ENCODE measurements around the gene ROR2.
"Not testable (repeated sequence)": the region's sequence is repeated elsewhere in the genome, so short reads cannot be mapped to it uniquely, and the experiment has no call there.

The ROR2 gene

GRCh38 chr9:91555132-91555531 is 394.9 kb downstream of the ROR2 start:
- Histone ChIP-seq H3K9ac (ENCODE audit: low read depth, low read length) (no peak overlapping the region), H3K4me2 (ENCODE audit: low read length) (no peak overlapping the region)

GRCh38 chr9:91549177-91549576 is 400.9 kb downstream of the ROR2 start:
- Histone ChIP-seq H3K27me3 (ENCODE audit: control insufficient read depth, insufficient read depth, low read length) (no peaks in the 10 kb centered on the region), H3K4me3 (ENCODE audit: low read length) (no peak overlapping the region), H3K9ac (ENCODE audit: low read depth, low read length) (no peak overlapping the region), H3K4me1 (ENCODE audit: control insufficient read depth, insufficient read depth, low read length) (peaks cover 11% of the 10 kb centered on the region), H3K9me3 (replicated peaks; ENCODE audit: low read length) (no peaks in the 10 kb centered on the region), H3K4me2 (ENCODE audit: low read length) (no peak overlapping the region), H3K36me3 (ENCODE audit: insufficient read depth, low read length) (no peaks in the 10 kb centered on the region)

More at GRCh38 chr9:91555132-91555531, 394.9 kb downstream of the ROR2 start:
- no peaks in the 10 kb centered on the region for H3K27me3 ChIP-seq (ENCODE audit: control insufficient read depth, insufficient read depth, low read length)
- H3K9me3 ChIP-seq (replicated peaks; ENCODE audit: low read length), result no peaks in the 10 kb centered on the region
- H3K36me3 ChIP-seq (ENCODE audit: insufficient read depth, low read length), result no peaks in the 10 kb centered on the region
- no peaks in the 10 kb centered on the region for H3K4me1 ChIP-seq (ENCODE audit: control insufficient read depth, insufficient read depth, low read length)
- H3K4me3 ChIP-seq (ENCODE audit: low read length), result no peak overlapping the region

- Histone ChIP-seq H3K4me1 (ENCODE audit: control insufficient read depth, insufficient read depth, low read length) (peaks cover 11% of the 10 kb centered on the region), H3K4me3 (ENCODE audit: low read length) (no peak overlapping the region), H3K27me3 (ENCODE audit: control insufficient read depth, insufficient read depth, low read length) (no peaks in the 10 kb centered on the region)
Observed at GRCh38 chr9:91547081-91547480, 402.9 kb downstream of the ROR2 start.

GRCh38 chr9:91546574-91546973 is 403.5 kb downstream of the ROR2 start:
- no peaks in the 10 kb centered on the region for H3K9me3 ChIP-seq (replicated peaks; ENCODE audit: low read length)
- H3K4me1 ChIP-seq (ENCODE audit: control insufficient read depth, insufficient read depth, low read length), result peaks cover 11% of the 10 kb centered on the region
- no peak overlapping the region for H3K4me3 ChIP-seq (ENCODE audit: low read length)

More at GRCh38 chr9:91547081-91547480, 402.9 kb downstream of the ROR2 start:
- no peak overlapping the region for H3K9ac ChIP-seq (ENCODE audit: low read depth, low read length)
- no peaks in the 10 kb centered on the region for H3K36me3 ChIP-seq (ENCODE audit: insufficient read depth, low read length)
- H3K9me3 ChIP-seq (replicated peaks; ENCODE audit: low read length), result no peaks in the 10 kb centered on the region
- H3K4me2 ChIP-seq (ENCODE audit: low read length), result no peak overlapping the region

GRCh38 chr9:91541734-91542133 is 408.3 kb downstream of the ROR2 start:
- Histone ChIP-seq H3K4me3 (ENCODE audit: low read length) (no peak overlapping the region), H3K4me1 (ENCODE audit: control insufficient read depth, insufficient read depth, low read length) (peaks cover 5% of the 10 kb centered on the region), H3K36me3 (ENCODE audit: insufficient read depth, low read length) (no peaks in the 10 kb centered on the region)

More at GRCh38 chr9:91546574-91546973, 403.5 kb downstream of the ROR2 start:
- no peak overlapping the region for H3K9ac ChIP-seq (ENCODE audit: low read depth, low read length)
- no peaks in the 10 kb centered on the region for H3K36me3 ChIP-seq (ENCODE audit: insufficient read depth, low read length)
- H3K27me3 ChIP-seq (ENCODE audit: control insufficient read depth, insufficient read depth, low read length), result no peaks in the 10 kb centered on the region
- no peak overlapping the region for H3K4me2 ChIP-seq (ENCODE audit: low read length)

GRCh38 chr9:91540506-91540905 is 409.5 kb downstream of the ROR2 start:
- not testable (repeated sequence) for H3K9me3 ChIP-seq (replicated peaks; ENCODE audit: low read length); H3K4me3 ChIP-seq (ENCODE audit: low read length); H3K4me2 ChIP-seq (ENCODE audit: low read length)

More at GRCh38 chr9:91541734-91542133, 408.3 kb downstream of the ROR2 start:
- no peaks in the 10 kb centered on the region for H3K9me3 ChIP-seq (replicated peaks; ENCODE audit: low read length)
- no peak overlapping the region for H3K4me2 ChIP-seq (ENCODE audit: low read length)
- H3K9ac ChIP-seq (ENCODE audit: low read depth, low read length), result no peak overlapping the region
- H3K27me3 ChIP-seq (ENCODE audit: control insufficient read depth, insufficient read depth, low read length), result no peaks in the 10 kb centered on the region

GRCh38 chr9:91536211-91536691 is 413.8 kb downstream of the ROR2 start:
- Histone ChIP-seq H3K4me2 (ENCODE audit: low read length) (peak overlapping the region; percentile 54), H3K27me3 (ENCODE audit: control insufficient read depth, insufficient read depth, low read length) (no peaks in the 10 kb centered on the region), H3K36me3 (ENCODE audit: insufficient read depth, low read length) (no peaks in the 10 kb centered on the region), H3K4me3 (ENCODE audit: low read length) (no peak overlapping the region), H3K9ac (ENCODE audit: low read depth, low read length) (no peak overlapping the region), H3K9me3 (replicated peaks; ENCODE audit: low read length) (no peaks in the 10 kb centered on the region), H3K4me1 (ENCODE audit: control insufficient read depth, insufficient read depth, low read length) (peaks cover 11% of the 10 kb centered on the region)

More at GRCh38 chr9:91540506-91540905, 409.5 kb downstream of the ROR2 start:
- not testable (repeated sequence) for H3K36me3 ChIP-seq (ENCODE audit: insufficient read depth, low read length); H3K9ac ChIP-seq (ENCODE audit: low read depth, low read length); H3K27me3 ChIP-seq (ENCODE audit: control insufficient read depth, insufficient read depth, low read length)
- peaks cover 11% of the 10 kb centered on the region for H3K4me1 ChIP-seq (ENCODE audit: control insufficient read depth, insufficient read depth, low read length)

GRCh38 chr9:91534374-91534773 is 415.7 kb downstream of the ROR2 start:
- no peak overlapping the region for H3K4me2 ChIP-seq (ENCODE audit: low read length)
- H3K9ac ChIP-seq (ENCODE audit: low read depth, low read length), result no peak overlapping the region
- H3K27me3 ChIP-seq (ENCODE audit: control insufficient read depth, insufficient read depth, low read length), result no peaks in the 10 kb centered on the region
- H3K9me3 ChIP-seq (replicated peaks; ENCODE audit: low read length), result no peaks in the 10 kb centered on the region
- H3K4me1 ChIP-seq (ENCODE audit: control insufficient read depth, insufficient read depth, low read length), result peaks cover 11% of the 10 kb centered on the region
- H3K4me3 ChIP-seq (ENCODE audit: low read length), result no peak overlapping the region
- no peaks in the 10 kb centered on the region for H3K36me3 ChIP-seq (ENCODE audit: insufficient read depth, low read length)

- H3K4me1 ChIP-seq (ENCODE audit: control insufficient read depth, insufficient read depth, low read length), result peaks cover 11% of the 10 kb centered on the region
- no peak overlapping the region for H3K9ac ChIP-seq (ENCODE audit: low read depth, low read length)
- H3K36me3 ChIP-seq (ENCODE audit: insufficient read depth, low read length), result no peaks in the 10 kb centered on the region
- no peaks in the 10 kb centered on the region for H3K9me3 ChIP-seq (replicated peaks; ENCODE audit: low read length)
- no peak overlapping the region for H3K4me2 ChIP-seq (ENCODE audit: low read length)
- H3K4me3 ChIP-seq (ENCODE audit: low read length), result no peak overlapping the region
- H3K27me3 ChIP-seq (ENCODE audit: control insufficient read depth, insufficient read depth, low read length), result no peaks in the 10 kb centered on the region
Observed at GRCh38 chr9:91533382-91533781, 416.6 kb downstream of the ROR2 start.

- no peak overlapping the region for H3K4me2 ChIP-seq (ENCODE audit: low read length)
- no peak overlapping the region for H3K4me3 ChIP-seq (ENCODE audit: low read length)
- H3K27me3 ChIP-seq (ENCODE audit: control insufficient read depth, insufficient read depth, low read length), result no peaks in the 10 kb centered on the region
- no peaks in the 10 kb centered on the region for H3K36me3 ChIP-seq (ENCODE audit: insufficient read depth, low read length)
- H3K4me1 ChIP-seq (ENCODE audit: control insufficient read depth, insufficient read depth, low read length), result peaks cover 11% of the 10 kb centered on the region
- no peak overlapping the region for H3K9ac ChIP-seq (ENCODE audit: low read depth, low read length)
- H3K9me3 ChIP-seq (replicated peaks; ENCODE audit: low read length), result no peaks in the 10 kb centered on the region
Observed at GRCh38 chr9:91532325-91532724, 417.7 kb downstream of the ROR2 start.

GRCh38 chr9:91530829-91531228 is 419.2 kb downstream of the ROR2 start:
- H3K36me3 ChIP-seq (ENCODE audit: insufficient read depth, low read length), result no peaks in the 10 kb centered on the region
- no peak overlapping the region for H3K9ac ChIP-seq (ENCODE audit: low read depth, low read length)
- no peak overlapping the region for H3K4me2 ChIP-seq (ENCODE audit: low read length)
- no peak overlapping the region for H3K4me3 ChIP-seq (ENCODE audit: low read length)
- H3K9me3 ChIP-seq (replicated peaks; ENCODE audit: low read length), result no peaks in the 10 kb centered on the region
- peaks cover 4% of the 10 kb centered on the region for H3K4me1 ChIP-seq (ENCODE audit: control insufficient read depth, insufficient read depth, low read length)
- H3K27me3 ChIP-seq (ENCODE audit: control insufficient read depth, insufficient read depth, low read length), result no peaks in the 10 kb centered on the region

- no peak overlapping the region for H3K4me2 ChIP-seq (ENCODE audit: low read length)
- H3K9ac ChIP-seq (ENCODE audit: low read depth, low read length), result no peak overlapping the region
- no peaks in the 10 kb centered on the region for H3K9me3 ChIP-seq (replicated peaks; ENCODE audit: low read length)
- H3K36me3 ChIP-seq (ENCODE audit: insufficient read depth, low read length), result no peaks in the 10 kb centered on the region
- H3K4me3 ChIP-seq (ENCODE audit: low read length), result no peak overlapping the region
- peaks cover 4% of the 10 kb centered on the region for H3K27me3 ChIP-seq (ENCODE audit: control insufficient read depth, insufficient read depth, low read length)
- no peaks in the 10 kb centered on the region for H3K4me1 ChIP-seq (ENCODE audit: control insufficient read depth, insufficient read depth, low read length)
Observed at GRCh38 chr9:91522481-91522880, 427.5 kb downstream of the ROR2 start.
